Erythroblast (primary cell): ENCODE measurements around the gene FARP2.
A peak's percentile ranks its signal among the peaks of the same experiment; 100 is the strongest.
"Not testable (repeated sequence)": the region's sequence is repeated elsewhere in the genome, so short reads cannot be mapped to it uniquely, and the experiment has no call there.

ENCODE experiments used
- DNase-seq, 2 experiments: peaks; one replicate each; lab custom pipeline; 2025; lab: John Stamatoyannopoulos, UW
- GATA1 ChIP-seq: IDR thresholded peaks from 2 replicates; pipeline ENCODE4 v1.6.1; 2011; ENCODE audit warnings: low read depth, mild to moderate bottlenecking, control low read depth, low read length, moderate library complexity
- POLR2A ChIP-seq: IDR thresholded peaks from 2 replicates; pipeline ENCODE4 v1.6.1; 2011; ENCODE audit warnings: mild to moderate bottlenecking, low read length

The FARP2 gene

DNA sequence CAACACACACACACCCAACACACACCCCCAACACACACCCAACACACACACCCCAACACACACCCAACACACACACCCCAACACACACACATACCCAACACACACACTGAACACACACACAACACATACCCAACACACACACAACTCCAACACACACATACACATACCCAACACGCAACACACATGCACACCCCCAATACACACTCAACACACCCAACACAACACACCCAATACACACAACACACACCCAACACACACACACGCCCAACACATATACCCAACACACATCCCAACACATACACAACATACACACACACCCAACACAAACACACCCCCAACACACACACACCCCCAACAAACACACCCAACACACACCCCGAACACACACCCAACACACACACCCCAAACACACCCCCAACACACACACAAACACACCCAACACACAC is 160.5 kb downstream of the FARP2 start:
- TF ChIP-seq GATA1 (no peak), POLR2A (no peak)
- peak; percentile 43 to 60 for DNase-seq

DNA sequence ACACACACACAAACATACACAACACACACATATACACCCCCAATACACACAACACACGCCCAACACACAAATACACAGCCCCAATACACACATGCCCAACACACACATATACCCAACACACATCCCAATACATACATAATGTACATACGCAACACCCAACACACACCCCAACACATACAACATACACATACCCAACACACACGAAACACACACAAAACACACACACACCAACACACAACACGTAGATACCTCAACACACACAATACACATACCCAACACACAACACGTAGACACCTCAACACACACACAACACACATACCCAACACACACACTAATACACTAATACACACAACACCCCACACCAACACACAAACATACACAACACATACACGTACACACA is 161.2 kb downstream of the FARP2 start:
- TF ChIP-seq GATA1: no peak
- no peak for TF ChIP-seq POLR2A
- DNase-seq: peak in 1 of 2 experiments; percentile 40

DNA sequence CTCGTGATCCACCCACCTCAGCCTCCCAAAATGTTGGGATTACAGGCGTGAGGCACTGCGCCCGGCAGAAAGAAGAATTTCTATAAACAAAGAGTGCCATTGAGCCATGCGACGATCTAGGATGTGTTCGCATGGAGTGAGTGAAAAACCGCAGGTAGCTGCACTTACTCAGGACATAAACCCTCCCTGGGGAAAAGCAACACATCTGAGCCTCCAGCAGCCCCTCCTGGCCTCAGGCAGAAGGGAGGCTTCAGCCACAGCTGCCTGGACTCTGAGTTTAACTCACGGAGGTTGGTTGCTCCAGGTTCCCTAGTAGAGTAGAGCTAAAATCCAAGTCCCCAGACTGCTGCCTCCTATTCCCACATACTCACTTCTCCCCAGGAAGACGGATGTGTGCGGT is 163.6 kb downstream of the FARP2 start:
- no peak for DNase-seq
- no peak for TF ChIP-seq GATA1
- TF ChIP-seq POLR2A: no peak

DNA sequence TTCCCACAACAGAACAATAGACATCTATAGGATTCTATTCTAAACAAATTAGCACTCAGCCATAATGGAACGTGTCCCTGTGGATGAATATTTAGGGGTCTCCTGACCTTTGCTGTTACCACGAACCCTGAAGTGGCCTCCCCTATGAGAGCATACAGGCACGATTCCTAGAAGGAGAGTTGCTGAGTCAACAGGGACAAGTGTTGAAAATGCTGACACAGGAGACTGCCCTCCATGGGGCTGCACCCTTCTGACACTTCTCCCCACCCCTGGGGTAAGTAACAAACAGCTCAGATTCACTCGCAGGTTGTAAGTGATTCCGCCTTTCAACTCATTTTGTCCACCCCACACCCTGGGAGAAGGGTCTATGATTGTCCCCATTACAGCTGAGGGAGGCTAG is 166.4 kb downstream of the FARP2 start:
- TF ChIP-seq GATA1 (no peak), POLR2A (no peak)
- no peak for DNase-seq

DNA sequence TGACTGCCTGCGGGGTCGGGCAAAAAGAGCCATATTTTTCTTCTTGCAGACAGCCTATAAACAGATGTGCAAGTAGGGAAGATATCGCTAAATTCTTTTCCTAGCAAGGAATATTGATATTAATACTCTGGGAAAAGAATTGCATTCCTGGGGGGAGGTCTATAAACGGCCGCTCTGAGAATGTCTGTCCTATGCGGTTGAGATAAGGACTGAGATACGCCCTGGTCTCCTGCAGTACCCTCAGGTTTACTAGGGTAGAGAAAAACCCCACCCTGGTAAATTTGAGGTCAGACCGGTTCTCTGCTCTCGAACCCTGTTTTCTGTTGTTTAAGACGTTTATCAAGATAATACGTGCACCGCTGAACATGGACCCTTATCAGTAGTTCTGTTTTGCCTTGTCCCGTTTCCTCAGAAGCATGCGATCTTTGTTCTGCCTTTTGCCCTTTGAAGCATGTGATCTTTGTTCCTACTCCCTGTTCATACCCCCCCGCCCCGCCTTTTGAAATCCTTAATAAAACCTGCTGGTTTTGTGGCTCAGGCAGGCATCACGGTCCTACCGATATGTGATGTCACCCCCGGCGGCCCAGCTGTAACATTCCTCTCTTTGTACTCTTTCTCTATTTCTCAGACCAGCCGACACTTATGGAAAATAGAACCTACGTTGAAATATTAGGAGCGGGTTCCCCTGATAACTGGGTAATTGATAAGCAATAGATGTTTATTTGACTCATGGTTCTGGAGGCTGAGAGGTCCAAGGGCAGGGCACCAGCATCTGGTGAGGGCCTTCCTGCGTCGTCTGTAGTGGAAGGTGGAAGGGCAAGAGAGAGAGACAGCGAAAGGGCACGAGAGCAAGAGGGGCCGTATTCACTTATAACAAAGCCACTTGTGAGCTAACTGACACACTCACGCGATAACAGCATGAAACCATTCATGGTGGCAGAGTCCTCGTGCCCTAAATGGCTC is 170.0 kb downstream of the FARP2 start:
- DNase-seq: not testable (repeated sequence)

DNA sequence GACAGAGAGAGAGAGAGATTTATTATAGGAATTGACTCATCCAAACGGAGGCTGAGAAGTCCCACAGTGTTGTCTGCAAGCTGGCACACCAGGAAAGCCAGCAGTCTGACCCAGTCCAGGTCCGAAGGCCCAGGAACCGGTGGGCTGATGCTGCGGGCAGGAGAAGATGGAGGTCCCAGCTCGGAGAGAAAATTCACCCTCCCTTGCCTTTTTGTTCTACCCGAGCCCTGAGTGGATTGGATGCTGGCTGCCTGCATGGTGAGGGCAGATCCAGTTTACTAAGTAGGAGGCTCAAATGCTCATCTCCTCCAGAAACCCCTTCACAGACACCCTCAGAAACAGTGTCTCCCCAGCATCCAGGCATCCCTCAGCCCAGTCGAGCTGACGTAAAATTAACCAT is 174.5 kb downstream of the FARP2 start:
- TF ChIP-seq POLR2A (no peak), GATA1 (no peak)

DNA sequence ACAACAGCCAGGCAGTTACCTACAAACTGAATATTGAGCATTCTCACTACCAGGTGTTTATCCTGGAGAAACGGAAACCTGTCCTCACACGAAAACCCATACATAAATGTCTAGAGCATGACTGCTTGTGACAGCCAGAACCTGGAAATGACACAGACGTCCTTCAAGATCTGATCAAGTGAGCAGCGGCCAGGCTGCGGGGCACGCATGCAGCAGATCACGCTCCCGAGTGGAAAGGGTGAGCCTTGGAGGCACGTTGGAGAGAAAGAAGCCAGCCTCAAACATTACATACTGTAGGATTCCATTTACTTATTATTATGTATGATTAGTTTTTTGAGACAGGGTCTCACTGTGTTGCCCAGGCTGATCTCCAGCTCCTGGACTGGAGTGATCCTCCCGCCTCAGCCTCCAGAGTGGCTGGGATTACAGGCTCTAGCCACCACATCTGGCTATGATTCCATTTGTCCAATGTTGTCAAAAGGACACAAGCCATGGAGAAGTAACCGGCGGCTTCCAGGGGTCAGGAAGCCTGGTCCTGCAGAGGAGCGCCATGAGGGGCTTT is 175.2 kb downstream of the FARP2 start:
- no peak for DNase-seq
- TF ChIP-seq GATA1 (no peak), POLR2A (no peak)

More for the DNA sequence above, 174.5 kb downstream of the FARP2 start:
- no peak for DNase-seq

DNA sequence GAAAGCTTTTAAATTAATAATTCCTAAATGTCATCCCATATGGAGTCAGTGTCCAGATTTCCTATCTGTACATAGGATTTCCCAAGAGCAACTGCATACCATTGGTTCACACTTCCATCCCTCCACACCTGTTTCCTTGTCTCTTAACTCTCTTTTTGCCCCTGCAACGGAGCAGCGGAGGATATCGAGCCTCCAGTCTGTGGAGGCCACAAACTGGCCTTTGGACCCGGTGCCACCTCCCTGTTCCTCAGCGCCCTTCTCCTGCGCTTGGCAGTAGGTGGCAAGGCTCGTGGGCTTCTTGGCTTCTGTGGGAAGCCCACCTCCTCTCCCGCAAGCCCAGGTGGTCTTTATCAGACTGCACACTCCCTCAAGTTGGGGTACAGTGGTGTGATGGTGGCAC is 176.1 kb downstream of the FARP2 start:
- TF ChIP-seq POLR2A (no peak), GATA1 (no peak)
- DNase-seq: no peak

DNA sequence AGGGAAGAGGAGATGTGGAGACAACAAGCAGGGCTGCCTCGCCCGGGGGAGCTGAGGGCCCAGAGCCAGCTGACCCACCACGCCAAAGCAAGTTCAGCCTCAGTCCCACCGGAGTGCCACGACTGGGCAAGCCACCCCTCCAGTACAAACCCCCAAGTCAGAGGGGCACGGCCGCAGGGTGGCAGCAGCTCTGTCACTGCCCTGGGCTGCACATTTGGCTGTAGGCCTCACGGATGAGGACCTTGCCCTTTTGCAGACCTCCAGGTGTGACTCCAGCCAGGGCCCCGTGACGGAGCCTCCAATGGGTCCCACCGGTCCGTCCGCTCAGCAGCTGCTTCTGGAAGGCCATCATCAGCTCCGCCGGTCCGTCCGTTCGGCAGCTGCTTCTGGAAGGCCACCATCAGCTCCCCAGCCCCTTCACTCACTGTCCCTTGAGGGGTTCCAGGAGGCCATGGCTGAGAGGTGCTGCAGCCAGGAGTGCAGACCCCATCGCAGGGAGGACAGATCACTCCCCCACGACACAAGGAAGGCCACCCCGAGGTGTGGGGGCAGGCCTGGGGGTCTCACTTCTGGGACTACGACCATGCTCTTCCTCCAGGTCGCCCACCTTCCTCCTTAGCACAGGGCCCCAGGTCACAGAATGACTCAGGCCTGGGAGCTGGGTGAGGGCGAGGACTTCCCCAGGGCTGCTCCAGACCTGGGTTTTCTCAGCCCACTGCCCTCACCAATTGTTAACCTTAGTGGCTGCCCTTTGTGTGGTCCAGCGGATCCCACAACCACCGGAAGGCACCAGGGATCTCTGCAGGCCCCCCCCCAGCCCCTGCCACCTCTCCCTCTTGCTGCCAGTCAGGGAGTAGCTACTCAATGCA is 176.9 kb downstream of the FARP2 start:
- no peak for DNase-seq
- no peak for TF ChIP-seq POLR2A
- TF ChIP-seq GATA1: no peak

DNA sequence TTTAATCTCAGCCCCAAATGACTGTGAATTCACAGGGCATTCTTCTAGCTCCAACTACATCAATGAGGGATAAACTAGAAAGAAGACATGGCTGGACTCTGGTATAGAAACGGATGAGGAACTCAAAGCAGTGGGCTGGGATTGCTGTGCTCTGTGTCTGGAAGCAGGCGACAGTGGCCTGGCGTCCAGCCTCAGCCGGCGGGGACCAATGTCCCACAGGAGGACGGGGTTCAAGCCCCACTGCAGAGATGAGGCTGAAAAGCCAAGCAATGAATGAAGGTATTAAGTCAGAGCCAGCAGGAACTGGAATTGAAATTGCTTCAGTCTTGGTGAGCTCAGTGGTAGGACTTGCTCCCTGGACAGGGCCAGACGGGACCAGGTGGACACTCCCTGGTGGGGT is 178.2 kb downstream of the FARP2 start:
- no peak for TF ChIP-seq POLR2A
- TF ChIP-seq GATA1: no peak
- no peak for DNase-seq

DNA sequence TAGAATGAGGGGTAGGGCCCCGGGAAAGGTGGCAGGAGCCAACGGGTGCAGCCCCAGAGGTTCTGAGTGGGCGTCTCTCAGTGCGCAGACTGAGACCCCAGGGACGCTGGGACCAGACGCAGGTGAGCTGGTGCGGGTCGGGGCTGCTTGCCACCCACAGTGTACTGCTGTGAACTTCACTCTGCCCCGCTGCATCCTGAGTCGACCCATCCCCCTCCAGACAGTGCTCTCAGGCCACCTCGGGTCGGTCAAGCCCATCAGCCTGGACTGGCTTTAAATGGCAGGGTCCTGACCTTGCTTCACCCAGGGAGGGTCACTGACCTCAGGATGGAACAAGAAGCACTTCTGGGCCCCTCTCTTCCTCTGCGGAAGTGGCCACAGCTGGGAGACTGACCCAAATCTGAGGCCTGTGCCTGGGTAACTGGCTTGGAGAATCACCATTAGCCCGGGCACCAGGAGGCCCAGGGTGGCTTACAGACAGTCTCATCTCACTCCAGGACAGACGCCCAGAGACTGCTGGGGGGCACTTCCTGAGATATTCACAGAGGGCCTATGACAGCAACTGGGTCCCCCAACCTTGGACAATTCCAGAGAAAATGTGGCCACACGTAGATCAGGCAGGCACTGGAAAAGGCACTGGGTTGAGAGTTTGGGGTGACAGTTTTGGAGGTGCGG is 178.8 kb downstream of the FARP2 start:
- DNase-seq: no peak
- TF ChIP-seq GATA1 (no peak), POLR2A (no peak)

DNA sequence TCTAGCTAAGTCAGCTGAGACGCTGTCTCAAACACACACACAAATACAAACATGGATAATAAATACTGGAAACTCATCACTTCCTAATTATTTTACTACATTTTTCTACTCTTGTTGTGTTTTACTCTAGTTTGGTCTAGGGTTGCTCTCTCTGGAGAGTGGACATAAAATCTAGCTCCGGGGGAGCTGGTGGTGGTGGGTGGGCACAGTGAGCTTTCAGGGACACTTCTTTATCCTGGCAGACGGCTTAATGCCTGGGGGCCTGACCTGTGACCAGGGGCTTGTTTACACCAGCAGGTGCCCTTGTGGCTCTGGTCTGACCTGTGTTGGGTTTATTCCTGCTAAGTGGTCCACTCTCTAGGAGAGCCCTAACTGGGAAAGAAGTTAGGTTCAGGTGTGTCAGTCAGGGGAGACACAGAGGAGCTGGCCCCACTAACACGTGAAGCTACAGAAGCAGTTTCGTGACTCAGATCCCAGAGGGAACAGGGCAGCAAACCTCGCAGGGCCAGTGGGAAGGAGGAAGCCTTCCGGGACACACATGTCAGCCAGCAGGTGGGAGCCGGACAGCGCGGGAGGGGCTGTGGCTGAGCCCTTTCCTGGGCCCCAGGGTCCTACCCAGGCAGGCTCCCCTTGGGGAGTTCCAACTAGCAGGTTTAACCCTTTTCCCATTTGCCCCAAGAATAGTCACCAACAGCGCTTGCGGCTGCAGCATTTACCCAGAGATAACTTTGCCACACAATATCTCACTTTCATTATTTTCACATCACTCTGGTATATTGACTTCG is 180.0 kb downstream of the FARP2 start:
- no peak for TF ChIP-seq GATA1
- no peak for TF ChIP-seq POLR2A
- no peak for DNase-seq
